HG03460 (cell line): ENCODE data around the gene PDE6C.

Source experiments
- ATAC-seq: cut with Tn5 transposase; IDR thresholded peaks from one replicate; pipeline ENCODE4 v1.9.1; 2021; ENCODE audit not compliant: unreplicated experiment

The PDE6C gene

DNA sequence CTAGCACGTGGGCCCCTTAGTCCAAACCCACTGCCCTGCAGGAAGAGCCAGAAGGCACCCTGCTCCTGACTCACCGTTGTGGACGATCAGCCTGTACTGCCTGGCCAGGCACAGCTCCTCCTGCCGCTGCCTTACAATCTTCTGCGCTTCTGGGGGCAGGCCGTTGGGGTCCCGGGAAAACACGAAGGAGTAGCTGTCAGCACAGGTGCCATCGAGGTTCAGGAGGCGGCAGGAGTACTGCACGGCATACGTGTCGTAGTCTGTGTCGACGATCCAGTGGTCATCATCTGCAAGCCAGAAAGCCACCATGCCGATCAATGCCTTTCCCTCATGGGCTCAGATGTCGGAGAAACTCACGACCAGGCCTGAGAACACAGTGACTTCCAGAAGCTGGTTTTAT, 18.6 kb upstream of the PDE6C start:
- ATAC-seq, result no peak

GRCh38 chr10:93594518-93594917, 17.8 kb upstream of the PDE6C start:
- ATAC-seq, result no peak

- no peak for ATAC-seq
Measured at GRCh38 chr10:93595378-93596161, 16.8 kb upstream of the PDE6C start.

GRCh38 chr10:93596539-93596938, 15.8 kb upstream of the PDE6C start:
- no peak for ATAC-seq

GRCh38 chr10:93597075-93597599, 15.2 kb upstream of the PDE6C start:
- ATAC-seq, result no peak

DNA sequence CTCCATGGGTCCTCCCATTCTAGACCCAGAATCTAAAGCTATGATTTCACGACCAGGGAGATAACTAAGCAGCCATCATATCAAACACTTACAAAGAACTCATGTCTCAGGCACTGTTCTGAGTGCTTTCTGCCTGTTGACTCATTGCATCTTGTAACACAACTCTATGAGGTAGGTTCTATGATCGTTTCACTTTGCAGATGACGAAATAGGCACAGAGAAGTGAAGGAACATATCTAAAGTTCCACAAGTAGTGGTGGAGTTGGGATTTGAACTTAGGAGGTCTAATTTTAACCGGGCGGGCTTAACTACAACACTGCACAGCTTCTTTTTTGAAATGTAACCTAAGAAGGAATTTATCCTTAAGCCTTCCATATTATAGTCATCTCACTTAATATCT, 14.2 kb upstream of the PDE6C start:
- no peak for ATAC-seq

DNA sequence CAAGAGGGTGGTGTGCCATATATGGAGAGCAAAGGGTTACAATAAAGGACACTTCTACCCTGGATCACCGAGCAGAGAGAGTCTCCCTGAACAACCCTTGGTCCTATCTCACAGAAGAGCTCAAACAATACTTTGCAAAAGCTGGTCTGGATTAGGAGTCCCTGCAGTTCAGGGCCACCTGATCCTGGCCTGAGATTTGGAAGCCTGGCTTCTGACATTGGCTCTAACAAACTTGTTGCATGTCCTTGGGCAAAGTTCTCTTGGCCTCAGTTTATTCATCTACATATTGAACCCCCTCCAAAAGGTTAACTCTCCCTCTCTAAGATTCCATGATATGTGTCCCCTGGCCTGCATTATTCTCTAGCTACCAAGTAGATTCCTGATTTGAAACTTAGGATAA, 13.0 kb upstream of the PDE6C start:
- ATAC-seq, result no peak

GRCh38 chr10:93599778-93600177, 12.6 kb upstream of the PDE6C start:
- no peak for ATAC-seq

DNA sequence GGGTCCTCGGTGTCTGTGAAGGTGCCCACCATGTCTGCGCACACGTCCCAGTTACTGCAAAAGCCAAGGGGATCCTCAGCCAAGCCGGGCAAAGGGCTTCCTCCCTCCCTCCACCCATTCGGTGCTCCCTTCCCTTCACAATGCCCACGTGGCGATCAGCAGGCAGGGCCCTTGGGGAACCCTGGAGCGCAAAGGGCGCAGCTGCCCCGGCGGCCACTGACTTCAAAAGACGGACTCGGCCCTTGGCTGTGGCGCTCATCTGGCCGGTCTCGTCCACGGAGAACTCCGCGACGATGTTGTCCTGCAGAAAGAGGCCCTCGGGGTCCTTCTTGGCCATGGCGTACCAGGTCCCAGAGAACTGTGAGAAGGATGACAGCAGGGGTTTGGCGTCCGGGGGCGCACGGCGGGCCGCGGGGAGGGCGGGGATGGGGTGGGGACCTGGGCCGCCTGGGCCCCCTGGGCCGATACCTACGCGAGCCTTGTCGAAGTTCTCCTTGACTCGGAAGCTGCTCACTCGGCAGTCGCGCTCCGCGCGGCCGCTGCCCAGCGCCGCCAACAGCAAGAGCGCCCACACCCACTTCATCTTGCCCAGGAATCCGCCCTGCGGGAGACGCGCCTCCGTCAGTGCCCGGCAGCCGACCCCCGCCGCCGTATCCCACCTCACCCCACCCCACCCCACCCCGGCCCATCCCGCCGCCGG, 11.7 kb upstream of the PDE6C start:
- no peak for ATAC-seq

- ATAC-seq, result no peak
Measured at GRCh38 chr10:93601146-93601773, 11.1 kb upstream of the PDE6C start, which contains the start of gene RBP4. RBP4 (minus strand) TSS chr10:93601235; CDS start chr10:93601028, 207 bp downstream.

GRCh38 chr10:93601774-93602162, 10.6 kb upstream of the PDE6C start:
- no peak for ATAC-seq

DNA sequence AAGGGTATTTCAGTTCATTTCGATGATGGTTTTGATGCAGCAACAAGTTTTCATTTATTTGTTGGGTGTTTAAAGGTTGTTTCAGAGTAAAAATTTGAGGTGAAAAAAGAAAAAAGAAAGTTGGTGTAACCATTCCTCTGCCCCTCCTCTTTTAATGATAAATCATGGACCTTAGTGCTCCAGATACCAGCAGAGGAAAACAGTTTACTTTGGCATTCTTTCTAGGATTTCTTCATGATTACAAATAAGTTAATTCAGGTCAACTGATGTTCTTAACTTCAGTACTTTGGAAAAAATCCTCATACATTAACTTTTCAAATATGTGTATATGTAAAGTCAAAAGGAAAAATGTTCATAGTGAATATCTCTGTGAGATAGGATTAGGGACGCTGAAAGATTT, 9.3 kb upstream of the PDE6C start:
- no peak for ATAC-seq

DNA sequence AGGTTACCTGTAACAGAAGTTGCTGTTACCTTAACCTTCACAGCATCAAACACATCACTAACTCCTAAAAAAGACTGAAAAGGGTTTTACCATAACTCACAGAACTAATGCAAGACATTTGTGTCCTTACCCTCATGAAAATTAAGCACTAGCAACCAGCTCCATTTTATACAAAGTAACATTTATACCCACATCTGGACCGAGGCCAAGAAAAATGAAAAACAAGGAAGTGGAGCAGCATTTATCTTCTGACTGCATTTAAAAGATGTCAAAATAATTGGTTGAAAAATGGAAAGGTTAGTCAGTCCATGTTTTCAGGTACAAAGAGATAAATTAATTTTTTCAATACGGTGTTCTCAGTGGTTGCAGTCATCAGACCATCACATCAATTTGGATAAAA, 8.2 kb upstream of the PDE6C start:
- no peak for ATAC-seq

GRCh38 chr10:93608421-93608820, 3.9 kb upstream of the PDE6C start:
- ATAC-seq, result no peak

- no peak for ATAC-seq
Measured at GRCh38 chr10:93613126-93613525, 789 bp downstream of the PDE6C start.

- ATAC-seq, result no peak
Measured at GRCh38 chr10:93614101-93614825, 1.9 kb downstream of the PDE6C start.

- no peak for ATAC-seq
Measured at GRCh38 chr10:93615576-93616235, 3.4 kb downstream of the PDE6C start.

- ATAC-seq, result no peak
Measured at GRCh38 chr10:93620925-93621324, 8.6 kb downstream of the PDE6C start.

DNA sequence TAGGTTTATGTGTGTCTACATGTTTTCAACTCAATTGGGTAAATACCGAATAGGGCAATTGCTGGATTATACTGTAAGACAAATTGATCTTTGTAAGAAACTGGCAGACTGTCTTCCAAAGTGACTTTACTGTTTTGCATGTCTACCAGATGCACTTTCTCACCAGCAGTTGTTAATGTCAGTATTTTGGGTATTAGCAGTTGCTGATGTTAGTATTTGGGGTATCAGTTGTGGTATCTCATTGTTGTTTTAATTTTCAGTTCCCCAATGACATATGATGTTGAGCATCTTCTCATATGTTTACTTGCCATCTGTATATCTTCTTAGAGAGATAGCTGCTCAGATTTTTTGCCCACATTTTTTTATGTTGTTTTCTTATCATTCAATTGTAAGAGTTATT, 10.6 kb downstream of the PDE6C start:
- no peak for ATAC-seq

DNA sequence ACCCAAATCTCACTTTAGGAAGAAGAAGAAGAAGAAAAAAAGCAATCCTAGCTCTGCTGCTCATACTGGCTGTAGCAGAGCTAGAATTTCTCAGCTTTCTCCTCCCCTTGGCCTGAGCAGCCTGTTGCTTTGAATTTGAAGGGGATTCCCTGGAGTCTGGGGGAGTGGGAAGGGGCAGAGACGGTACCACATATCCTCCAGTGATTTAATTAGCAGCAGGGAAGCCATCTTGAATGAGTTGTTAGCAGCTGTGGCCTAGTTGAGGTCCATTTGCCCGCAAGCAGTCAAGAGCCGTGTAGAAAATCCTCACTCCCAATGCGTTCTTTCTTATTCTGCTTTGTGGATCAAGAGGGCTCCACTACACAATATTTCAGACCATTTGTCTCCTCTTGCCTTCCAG, 16.5 kb downstream of the PDE6C start:
- ATAC-seq, result no peak
